Dedifferentiated amniotic fluid mesenchymal stem cell (primary cell): ENCODE data around the gene SHF.
"Not testable (repeated sequence)": the region's sequence is repeated elsewhere in the genome, so short reads cannot be mapped to it uniquely, and the experiment has no call there.

Experiments used
- DNase-seq: peaks from one replicate; pipeline ENCODE4 v3.0.0-alpha.2; 2016; ENCODE audit errors: extremely low spot score

Gene SHF

GRCh38 chr15:45187894-45188830, at the start of gene SHF:
Gene SHF (minus strand): TSS chr15:45187966. CDS start chr15:45187951, 15 bp downstream.
- DNase-seq: no peak

- DNase-seq: not testable (repeated sequence)
Observed at GRCh38 chr15:45236806-45237205, 49.0 kb upstream of the SHF start.

GRCh38 chr15:45234562-45235235, 46.9 kb upstream of the SHF start:
- no peak for DNase-seq

- DNase-seq: no peak
Observed at GRCh38 chr15:45231864-45232562, 44.2 kb upstream of the SHF start.

GRCh38 chr15:45231132-45231531, 43.4 kb upstream of the SHF start:
- no peak for DNase-seq

- no peak for DNase-seq
Observed at GRCh38 chr15:45230245-45230965, 42.6 kb upstream of the SHF start.

GRCh38 chr15:45228931-45229330, 41.2 kb upstream of the SHF start:
- no peak for DNase-seq

- DNase-seq: no peak
Observed at GRCh38 chr15:45225506-45226273, 37.9 kb upstream of the SHF start.

GRCh38 chr15:45224621-45225217, 37.0 kb upstream of the SHF start:
- no peak for DNase-seq

- DNase-seq: no peak
Observed at GRCh38 chr15:45221967-45222366, 34.2 kb upstream of the SHF start.

- DNase-seq: no peak
Observed at GRCh38 chr15:45221053-45221599, 33.4 kb upstream of the SHF start.

- no peak for DNase-seq
Observed at GRCh38 chr15:45212493-45212892, 24.7 kb upstream of the SHF start.

GRCh38 chr15:45205192-45205591, 17.4 kb upstream of the SHF start:
- no peak for DNase-seq

- no peak for DNase-seq
Observed at GRCh38 chr15:45203182-45203581, 15.4 kb upstream of the SHF start.

GRCh38 chr15:45201869-45202268, 14.1 kb upstream of the SHF start:
- DNase-seq: no peak

GRCh38 chr15:45201557-45201859, 13.7 kb upstream of the SHF start:
- DNase-seq: no peak

- peak; percentile 63 for DNase-seq
Observed at GRCh38 chr15:45200799-45201556, 13.2 kb upstream of the SHF start.

GRCh38 chr15:45200001-45200798, 12.4 kb upstream of the SHF start:
- peak; percentile 97 for DNase-seq
